CD4-positive, alpha-beta T cell treated with Interleukin-17A for 1 hour (primary cell): ENCODE data around the gene LARGE1.

Source experiments
- DNase-seq: peaks from one replicate; pipeline ENCODE4 v3.0.0-alpha.2; 2020

LARGE1 gene

GRCh38 chr22:33851821-33852384 is 68.4 kb downstream of the LARGE1 start:
- no peak for DNase-seq

DNA sequence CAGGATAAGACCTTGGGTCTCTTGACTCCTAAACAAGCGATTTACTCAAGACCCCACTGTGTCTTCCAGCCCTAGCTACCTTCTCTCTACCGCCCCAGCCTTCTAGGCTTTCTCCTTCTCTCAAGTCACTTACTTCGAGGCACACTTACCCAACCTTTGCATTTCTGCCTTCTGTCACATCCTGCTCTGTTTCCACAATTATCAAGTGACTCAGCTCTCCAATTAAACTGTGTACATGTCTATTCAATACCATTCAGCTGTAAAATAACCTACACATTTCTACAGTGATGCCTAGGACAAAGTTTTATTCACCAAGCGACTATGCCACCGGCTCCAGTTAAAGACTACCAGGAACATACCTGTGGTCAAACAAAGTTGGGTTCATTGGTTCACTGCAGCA is 69.0 kb downstream of the LARGE1 start:
- DNase-seq = no peak

DNA sequence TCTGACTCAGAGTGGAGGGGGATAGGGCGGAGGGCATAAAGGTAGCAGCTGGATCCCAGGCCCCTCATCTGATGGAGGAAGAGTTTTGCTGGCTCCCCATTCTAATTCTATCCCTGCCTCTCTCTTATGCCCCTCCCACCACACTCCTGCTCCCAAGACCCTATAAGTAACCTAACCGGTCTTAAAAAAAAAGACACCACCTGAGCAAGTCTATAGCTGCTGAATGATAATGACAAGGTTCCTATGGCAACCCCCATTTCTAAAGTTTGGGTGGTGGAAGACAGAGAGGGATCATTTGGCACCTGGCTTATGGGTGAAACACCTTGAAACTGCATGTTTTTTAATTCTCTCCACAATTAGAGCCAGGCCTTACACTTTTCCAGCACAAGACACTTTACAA is 69.6 kb downstream of the LARGE1 start:
- DNase-seq = no peak

DNA sequence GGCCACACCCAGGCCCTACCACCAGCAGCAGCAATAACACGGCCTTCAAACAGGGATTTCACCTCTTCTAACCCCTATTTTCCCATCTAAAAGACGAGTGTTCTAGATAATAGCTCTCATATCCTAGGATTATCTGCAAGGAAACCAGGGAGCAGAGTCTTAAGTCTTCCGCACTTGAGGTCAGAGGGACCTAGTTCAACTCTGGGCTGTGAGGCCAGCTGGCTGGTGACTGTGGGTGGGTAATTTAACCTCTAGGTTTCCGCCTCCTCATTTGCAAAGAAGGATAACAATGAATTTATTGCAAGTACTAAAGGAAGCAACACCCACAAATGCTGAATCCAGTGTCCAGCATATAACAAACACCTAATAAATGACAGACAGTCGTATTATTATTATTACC is 70.1 kb downstream of the LARGE1 start:
- no peak for DNase-seq

DNA sequence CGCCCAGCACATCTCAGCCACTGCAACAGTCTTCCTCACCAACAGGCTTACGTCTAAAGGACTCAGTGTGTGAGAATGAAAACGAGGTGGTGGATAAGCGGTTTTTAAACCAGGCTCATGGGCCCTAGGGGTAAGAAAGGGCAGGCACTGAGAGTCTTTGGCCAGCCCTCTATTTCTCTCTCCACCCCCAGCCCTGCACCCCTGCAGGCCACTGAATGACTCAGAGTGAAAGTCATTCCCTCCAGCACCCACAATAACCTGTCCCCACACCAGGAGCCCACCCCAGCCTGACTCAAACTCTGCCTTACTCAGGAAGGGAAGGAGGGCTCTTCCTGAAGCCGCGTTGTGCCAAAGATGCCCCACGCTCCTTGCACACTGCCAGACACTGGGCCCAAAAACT is 72.0 kb downstream of the LARGE1 start:
- no peak for DNase-seq

DNA sequence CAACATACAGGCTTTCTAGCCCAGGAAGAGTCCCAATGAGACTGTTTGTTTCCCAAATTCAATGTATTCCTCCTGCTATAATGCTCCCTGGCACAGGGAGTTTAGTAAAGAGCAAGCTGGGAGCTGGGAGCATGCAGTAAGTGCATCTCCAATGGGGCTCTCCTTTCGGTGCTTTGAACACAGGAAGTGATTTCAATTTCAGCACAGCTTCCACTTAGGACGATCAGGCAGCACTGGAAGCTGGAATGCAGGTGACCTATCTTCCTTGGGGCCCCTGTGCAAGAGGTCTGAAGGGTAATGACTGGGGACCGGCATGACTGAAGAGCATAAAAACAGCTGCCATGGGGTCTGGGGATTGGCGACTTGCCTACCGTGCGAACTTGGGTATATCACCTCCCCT is 76.0 kb downstream of the LARGE1 start:
- no peak for DNase-seq

DNA sequence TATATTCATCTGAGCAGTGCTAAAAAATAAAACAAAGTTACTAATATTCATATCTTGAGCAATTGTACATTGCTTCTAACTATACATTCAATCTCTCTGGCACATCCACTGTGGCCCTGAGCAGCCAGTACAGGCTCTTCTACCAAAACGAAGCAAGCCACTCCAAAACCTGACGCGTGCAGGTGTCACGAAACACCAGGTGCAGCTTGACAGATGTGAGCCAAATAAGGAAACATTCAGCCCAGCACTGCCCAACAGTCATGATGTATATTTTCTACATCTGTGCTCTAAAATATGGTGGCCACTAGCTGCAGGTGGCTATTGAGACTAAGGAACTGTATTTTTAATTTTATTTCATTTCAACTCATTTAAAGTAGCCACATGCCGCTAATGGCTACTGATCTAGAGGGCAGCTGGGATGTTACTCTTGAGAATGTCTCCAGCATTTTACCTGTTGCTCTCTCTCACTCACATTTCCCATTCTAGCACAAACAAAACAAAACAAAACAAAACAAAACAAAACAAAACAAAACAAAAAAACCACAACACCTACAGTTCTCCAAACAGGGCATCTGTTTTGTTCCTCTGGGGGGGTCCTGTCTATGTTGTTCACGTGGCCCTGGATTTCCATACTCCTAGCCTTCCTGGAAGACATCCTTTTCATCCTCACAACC is 77.7 kb downstream of the LARGE1 start:
- no peak for DNase-seq

GRCh38 chr22:33842006-33842354 is 78.3 kb downstream of the LARGE1 start:
- no peak for DNase-seq

DNA sequence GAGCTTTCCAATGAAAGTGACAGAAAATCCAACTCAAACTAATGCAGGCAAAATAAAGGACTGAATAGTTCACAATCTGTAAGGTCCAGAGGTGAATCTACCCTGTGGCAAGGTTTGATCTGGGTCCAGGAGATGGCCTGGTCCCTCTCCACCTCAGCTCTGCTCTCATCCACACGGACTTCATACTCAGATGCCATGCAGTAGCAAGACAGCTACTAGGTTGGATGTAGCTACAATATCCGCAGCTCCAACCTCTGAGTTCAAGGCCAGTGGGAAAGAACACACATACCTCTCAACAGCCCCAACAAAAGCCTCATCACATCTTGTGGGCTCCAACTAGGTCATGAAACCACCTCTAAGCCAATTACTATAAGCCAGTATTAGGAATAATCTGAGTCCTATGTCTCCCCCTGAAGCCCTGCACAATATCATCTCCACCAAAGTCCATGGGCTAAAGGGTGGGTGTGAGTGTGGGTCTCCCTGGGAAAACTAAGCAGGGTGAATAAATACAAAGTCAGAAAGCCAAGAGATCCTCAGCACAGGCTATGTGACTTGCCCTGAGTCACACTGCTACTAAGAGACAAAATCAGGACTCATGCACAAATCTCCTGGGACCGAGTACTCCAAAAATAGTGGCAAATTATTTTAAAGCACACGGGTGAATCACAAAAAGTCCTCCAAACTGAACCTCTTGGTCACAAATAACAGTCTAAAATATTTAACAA is 78.8 kb downstream of the LARGE1 start:
- no peak for DNase-seq

DNA sequence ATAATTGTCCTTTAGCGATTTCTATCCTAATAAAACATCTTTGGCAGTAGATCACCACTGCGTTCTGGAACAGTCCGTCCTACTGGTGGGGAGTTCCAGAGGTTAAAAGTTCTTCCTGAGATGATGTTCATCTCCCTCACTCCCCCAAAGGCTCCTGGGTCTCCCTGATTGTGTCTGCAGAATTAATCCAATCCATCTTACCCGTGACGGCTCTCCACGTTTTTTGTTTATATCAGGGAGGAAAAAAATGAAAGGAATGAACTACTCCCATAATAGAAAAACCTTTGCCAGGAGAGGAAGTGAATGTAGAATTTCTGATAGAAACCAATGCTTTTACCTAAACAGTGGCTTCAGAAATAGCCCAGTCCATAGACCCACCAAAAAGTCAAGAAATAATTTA is 81.6 kb downstream of the LARGE1 start:
- DNase-seq = no peak

DNA sequence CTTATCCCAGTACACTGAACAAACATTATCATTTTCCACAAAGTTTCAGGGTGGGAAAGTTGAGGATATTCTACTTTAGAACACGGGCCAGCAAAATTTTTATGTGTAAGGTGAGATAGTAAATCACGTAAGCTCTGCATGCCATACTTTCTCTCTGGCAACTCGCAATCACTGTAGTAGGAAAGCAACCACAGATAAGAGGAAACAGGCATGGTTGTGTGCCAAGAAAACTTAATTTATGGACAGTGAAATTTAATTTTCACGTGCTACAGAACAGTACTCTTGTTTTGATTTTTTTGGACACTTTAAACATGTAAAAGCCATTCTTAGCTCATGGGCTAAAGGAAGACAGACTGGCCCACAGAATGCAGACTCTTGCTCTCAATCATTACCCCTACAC is 82.5 kb downstream of the LARGE1 start:
- DNase-seq = no peak

DNA sequence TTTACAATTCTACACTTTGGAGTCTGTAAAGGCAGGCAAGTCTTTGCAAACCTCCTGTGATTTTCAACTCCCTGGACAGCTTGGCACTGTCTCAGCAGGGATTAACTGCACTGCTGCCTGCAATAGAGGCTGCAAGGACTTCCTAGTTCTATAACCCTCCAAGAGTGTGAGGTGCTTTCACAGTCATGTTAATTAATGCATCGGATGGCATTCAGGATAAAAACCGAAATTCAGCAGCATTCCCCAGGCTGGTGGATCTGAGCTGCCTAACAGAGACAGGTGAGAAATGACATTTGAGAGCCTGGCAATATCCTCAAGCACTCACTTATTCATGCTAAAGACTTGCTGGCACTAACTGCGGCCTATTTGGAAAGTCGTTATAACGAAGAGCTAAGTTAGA is 85.0 kb downstream of the LARGE1 start:
- DNase-seq = no peak

DNA sequence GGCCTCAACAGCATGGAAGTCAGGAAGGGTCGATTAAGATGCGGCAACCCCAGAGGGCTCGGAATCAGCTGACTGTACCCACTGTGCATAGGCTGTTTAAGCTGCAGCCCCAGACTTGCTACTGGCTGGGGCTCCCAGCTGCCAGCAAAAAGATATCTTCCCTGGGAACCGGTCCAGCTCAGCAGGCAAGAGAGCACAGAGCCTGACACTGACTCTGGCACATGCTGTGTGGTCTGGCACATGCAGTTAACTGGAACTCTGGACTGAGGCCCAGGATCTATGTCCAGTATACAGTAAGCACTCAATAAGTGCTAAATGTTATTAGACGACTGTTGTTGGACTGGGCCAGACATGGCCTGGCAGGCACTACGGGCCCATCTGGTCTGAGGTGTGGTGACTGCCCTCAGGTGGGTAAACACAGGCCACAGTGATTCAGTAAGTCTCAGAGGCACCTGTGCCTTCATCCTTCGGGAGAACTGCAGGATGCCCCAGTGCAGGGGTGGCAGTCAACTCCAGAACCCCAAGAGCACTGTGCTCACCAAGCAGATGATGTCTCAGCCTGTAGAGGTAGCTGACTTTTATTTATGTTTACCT is 87.6 kb downstream of the LARGE1 start:
- no peak for DNase-seq

GRCh38 chr22:33831651-33832050 is 88.6 kb downstream of the LARGE1 start:
- no peak for DNase-seq

DNA sequence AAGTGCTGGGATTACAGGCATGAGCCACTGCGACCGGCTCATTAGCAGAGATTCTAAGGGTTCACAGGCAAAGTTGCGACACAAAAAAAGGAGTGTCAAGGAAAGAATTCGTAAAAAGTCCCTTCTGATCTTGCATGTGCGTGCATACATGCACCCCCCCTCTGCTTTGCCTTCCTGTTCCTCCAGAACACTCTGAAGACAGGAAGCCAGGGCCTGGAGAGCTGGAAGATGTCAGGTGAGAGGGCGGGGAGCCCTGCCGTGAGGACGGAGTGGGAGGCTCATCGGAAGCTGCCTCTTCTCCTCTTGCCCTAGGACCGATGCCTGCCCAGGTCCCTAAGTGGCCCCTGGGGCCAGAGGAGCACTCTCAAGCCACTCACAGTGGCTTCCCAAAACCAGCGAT is 89.1 kb downstream of the LARGE1 start:
- no peak for DNase-seq

- no peak for DNase-seq
These were observed 90.6 kb downstream of the LARGE1 start for GRCh38 chr22:33829546-33830280.

DNA sequence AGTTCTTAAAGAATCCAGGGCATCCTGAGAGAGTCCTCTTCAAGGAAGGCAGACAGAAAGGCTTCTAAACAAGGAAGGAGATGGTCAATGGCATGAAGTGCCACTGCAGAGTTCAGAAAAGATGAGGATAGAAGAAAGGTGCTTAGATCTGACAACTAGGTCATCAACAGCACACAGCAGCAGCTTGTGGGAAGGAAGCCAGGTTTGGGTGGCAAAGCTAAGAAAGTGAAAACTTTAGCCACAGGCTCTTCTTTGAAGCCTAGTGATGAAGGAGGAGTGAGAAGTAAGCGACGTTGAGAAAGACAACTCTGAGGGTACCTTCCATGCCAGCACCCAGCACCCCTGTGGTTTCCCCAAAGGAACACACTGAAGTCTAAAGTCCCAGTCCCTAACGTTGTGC is 92.0 kb downstream of the LARGE1 start:
- DNase-seq = no peak

DNA sequence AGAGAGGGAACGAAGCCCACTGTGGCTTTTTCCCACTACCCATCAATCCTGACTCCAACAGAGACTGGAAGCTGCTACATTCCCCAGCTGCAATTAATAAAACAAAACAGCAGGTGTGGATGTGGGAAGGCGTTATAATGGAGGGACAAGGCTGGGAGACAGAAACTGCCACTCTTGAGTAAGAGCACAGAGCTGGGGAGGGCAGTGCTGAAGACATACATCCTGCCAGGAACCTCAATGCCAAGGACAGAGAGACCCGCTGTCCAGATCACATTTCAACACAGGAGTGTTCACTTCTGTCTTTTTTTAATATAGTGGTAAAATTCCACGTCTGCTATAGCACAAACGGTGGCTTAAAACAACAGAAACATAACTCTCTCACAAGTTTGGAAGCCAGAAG is 94.5 kb downstream of the LARGE1 start:
- no peak for DNase-seq

GRCh38 chr22:33823552-33823951 is 96.7 kb downstream of the LARGE1 start:
- DNase-seq = no peak

GRCh38 chr22:33821290-33821689 is 99.0 kb downstream of the LARGE1 start:
- DNase-seq = no peak

DNA sequence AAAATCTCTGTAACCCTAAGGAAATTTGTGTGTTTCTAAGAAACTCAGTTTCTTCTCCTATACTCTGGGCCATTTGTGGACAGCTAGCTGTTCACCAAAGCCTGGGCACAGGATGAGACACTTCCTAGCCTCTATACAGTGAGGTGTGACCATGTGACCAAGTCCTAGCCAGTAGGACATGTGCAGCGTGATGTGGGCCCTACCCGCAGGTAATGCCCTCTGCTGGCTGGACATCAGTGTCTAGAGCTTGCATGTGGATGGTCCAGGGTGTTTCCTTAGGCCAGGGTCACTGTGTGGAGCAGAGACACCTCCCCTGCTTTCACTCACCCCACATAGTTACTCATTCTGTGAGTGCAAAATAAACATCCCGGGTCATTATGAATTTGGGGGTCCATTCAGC is 100.5 kb downstream of the LARGE1 start:
- DNase-seq = no peak

- no peak for DNase-seq
These were observed 102.7 kb downstream of the LARGE1 start for GRCh38 chr22:33817512-33818127.

GRCh38 chr22:33812360-33812977 is 107.8 kb downstream of the LARGE1 start:
- DNase-seq = no peak
